VCaP (cell line): ENCODE data around the gene TCP1.

Source experiments
- H3K27ac ChIP-seq: fragments of 450-650 bp; 2 replicates; pipeline ENCODE4 v1.5.1; 2017
- TF ChIP-seq, protein P1 (sequence below): fragments of 450-650 bp; conservative IDR thresholded peaks from 2 replicates; pipeline ENCODE4 v1.5.1; 2017; ENCODE audit warnings: mild to moderate bottlenecking, moderate library complexity

Gene TCP1

DNA sequence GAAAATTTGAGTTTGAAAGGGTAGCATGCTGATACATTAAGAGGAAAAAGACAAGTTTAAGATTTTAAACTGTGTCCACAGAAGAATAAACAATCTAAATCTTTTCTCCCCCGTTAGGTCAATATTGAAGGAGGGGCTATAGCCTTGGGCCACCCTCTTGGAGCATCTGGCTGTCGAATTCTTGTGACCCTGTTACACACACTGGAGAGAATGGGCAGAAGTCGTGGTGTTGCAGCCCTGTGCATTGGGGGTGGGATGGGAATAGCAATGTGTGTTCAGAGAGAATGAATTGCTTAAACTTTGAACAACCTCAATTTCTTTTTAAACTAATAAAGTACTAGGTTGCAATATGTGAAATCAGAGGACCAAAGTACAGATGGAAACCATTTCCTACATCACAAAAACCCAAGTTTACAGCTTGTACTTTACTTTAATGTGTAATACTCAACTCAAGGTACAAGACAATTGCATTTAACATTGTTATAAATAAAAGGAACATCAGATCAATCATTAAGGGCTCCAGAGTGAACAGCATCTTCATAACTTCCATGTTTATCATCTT, 10.8 kb downstream of the TCP1 start:
- TF ChIP-seq, protein P1, sequence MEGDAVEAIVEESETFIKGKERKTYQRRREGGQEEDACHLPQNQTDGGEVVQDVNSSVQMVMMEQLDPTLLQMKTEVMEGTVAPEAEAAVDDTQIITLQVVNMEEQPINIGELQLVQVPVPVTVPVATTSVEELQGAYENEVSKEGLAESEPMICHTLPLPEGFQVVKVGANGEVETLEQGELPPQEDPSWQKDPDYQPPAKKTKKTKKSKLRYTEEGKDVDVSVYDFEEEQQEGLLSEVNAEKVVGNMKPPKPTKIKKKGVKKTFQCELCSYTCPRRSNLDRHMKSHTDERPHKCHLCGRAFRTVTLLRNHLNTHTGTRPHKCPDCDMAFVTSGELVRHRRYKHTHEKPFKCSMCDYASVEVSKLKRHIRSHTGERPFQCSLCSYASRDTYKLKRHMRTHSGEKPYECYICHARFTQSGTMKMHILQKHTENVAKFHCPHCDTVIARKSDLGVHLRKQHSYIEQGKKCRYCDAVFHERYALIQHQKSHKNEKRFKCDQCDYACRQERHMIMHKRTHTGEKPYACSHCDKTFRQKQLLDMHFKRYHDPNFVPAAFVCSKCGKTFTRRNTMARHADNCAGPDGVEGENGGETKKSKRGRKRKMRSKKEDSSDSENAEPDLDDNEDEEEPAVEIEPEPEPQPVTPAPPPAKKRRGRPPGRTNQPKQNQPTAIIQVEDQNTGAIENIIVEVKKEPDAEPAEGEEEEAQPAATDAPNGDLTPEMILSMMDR, result no peak
- no peak overlapping the region; the same call in 1 of the 2 replicates for H3K27ac ChIP-seq

GRCh38 chr6:159778131-159778530, 11.3 kb downstream of the TCP1 start:
- TF ChIP-seq, protein P1, result no peak
- no peak overlapping the region for H3K27ac ChIP-seq

DNA sequence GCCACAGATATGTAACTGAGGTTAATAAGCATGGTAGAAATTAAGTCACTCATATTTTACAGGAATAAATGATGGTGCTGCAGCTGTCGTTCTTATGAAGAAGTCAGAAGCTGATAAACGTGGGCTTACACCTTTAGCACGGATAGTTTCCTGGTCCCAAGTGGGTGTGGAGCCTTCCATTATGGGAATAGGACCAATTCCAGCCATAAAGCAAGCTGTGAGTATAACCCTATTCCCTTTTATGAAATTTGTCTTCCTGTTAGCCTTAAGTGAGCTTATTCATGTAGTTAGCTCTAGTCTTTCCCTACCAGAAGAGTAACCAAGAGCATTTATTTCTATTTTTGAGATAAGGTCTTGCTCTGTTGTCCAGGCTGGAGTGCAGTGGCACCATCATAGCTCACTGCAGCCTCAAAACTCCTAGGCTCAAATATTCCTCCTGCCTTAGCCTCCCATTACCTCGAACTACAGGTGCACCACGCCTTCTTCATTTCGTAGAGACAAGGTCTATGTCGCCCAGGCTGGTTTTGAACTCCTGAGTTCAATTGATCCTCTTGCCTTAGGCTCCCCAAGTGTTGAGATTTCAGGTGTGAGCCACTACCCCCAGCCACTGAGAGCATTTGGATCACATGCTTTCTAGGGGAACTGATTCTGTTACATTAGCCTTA, 12.0 kb downstream of the TCP1 start:
- H3K27ac ChIP-seq, result no peak overlapping the region
- TF ChIP-seq, protein P1, result no peak

- TF ChIP-seq, protein P1, result no peak
- no peak overlapping the region for H3K27ac ChIP-seq
These were observed 17.2 kb downstream of the TCP1 start for GRCh38 chr6:159772196-159772595.

DNA sequence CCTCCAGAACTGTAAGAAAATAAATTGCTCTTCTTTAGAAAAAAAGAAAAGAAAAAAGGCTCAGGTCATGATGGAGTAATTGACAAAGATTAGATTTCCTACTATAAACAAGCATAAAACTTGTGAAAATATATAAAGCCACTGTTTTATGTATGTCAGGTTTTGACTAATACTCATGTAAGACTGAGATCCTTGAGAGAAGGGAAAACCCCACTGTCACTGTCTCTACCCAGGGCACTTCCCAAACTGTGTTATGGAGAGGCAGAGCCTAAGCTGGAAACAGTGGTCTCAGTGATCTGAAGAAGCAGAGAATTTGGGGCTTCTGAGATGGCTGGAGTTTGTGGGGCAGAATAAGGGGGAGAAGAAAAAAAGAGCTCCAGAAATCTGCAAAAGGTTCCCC, 19.9 kb downstream of the TCP1 start:
- TF ChIP-seq, protein P1, result no peak

GRCh38 chr6:159766906-159767305, 22.5 kb downstream of the TCP1 start:
- H3K27ac ChIP-seq, result no peak overlapping the region
- TF ChIP-seq, protein P1, result no peak

More for the DNA sequence above, 19.9 kb downstream of the TCP1 start:
- H3K27ac ChIP-seq, result no peak overlapping the region

DNA sequence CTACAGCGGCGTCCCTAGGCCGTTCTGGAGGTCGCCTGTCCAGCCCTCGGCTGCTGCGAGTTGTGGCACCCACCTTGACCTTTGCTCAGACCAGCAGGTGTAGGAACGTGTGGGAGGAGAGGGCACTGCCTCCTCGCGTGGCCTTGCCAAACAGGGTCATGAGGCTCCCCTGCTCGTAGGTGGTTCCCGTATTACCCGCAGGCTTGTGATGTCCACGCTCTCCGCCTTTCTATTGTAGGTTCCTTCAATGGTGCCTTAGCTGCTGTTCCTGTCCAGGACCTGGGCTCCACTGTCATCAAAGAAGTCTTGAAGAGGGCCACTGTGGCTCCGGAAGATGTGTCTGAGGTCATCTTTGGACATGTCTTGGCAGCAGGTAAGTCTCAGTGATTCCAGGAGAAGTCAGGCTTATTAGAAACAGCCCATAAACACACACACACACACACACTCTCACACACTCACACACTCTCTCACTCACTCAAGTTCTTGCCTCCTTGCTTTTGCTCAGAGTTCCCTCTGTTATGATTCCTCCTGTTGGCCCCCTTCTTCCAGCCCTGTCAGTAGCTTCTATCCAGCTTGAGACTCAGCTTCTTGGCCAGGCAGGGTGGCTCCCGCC, 26.6 kb downstream of the TCP1 start:
- TF ChIP-seq, protein P1, result no peak
- peak overlapping the region; percentile 94 for H3K27ac ChIP-seq
